ENCODE results near the gene COL5A1.

Gene COL5A1

GRCh38 chr9:134839455-134840125, 198.0 kb downstream of the COL5A1 start:
- Histone ChIP-seq H3K36me3 (peaks cover 37 to 100% (median 81%) of the 10 kb centered on the region in 3 donors), H3K4me3 (no peak overlapping the region), H3K27me3 (no peaks in the 10 kb centered on the region), H3K9me3 (no peaks in the 10 kb centered on the region), H3K4me1 (no peaks in the 10 kb centered on the region), H3K27ac (no peak overlapping the region)
- TF ChIP-seq, protein P1, sequence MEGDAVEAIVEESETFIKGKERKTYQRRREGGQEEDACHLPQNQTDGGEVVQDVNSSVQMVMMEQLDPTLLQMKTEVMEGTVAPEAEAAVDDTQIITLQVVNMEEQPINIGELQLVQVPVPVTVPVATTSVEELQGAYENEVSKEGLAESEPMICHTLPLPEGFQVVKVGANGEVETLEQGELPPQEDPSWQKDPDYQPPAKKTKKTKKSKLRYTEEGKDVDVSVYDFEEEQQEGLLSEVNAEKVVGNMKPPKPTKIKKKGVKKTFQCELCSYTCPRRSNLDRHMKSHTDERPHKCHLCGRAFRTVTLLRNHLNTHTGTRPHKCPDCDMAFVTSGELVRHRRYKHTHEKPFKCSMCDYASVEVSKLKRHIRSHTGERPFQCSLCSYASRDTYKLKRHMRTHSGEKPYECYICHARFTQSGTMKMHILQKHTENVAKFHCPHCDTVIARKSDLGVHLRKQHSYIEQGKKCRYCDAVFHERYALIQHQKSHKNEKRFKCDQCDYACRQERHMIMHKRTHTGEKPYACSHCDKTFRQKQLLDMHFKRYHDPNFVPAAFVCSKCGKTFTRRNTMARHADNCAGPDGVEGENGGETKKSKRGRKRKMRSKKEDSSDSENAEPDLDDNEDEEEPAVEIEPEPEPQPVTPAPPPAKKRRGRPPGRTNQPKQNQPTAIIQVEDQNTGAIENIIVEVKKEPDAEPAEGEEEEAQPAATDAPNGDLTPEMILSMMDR (IDR thresholded peaks at IDR 0.05), result no peak
- no peak for DNase-seq
- intact Hi-C loops (cut with DNase I; ENCODE audit: low total_unique reads), result no loop called here

DNA sequence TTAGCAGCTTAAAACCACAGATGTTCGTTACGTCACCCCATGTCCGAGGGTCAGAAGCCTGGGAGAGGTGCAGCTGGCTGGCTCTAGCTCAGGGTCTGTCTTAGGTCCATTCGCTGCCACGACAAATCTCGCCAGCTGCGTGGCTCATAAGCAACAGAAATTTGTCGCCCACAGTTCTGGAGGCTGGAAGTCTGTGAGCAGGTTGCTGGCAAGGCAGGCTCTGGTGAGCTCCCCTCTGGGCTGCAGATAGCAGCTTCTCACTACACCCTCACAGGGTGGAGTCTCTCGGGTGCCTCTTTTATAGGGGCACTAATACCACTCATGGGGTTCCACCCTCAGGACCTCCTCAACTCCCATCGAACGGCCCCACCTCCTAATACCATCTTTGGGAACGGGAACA, 198.9 kb downstream of the COL5A1 start:
- TF ChIP-seq, protein P1 (IDR thresholded peaks at IDR 0.05), result no peak
- peaks cover 37 to 95% (median 75%) of the 10 kb centered on the region in 3 donors for H3K36me3 ChIP-seq
- intact Hi-C loops (cut with DNase I; ENCODE audit: low total_unique reads), result no loop called here

GRCh38 chr9:134841180-134841904, 199.7 kb downstream of the COL5A1 start:
- no peak for DNase-seq

More for the DNA sequence above, 198.9 kb downstream of the COL5A1 start:
- Histone ChIP-seq H3K27me3 (no peaks in the 10 kb centered on the region), H3K27ac (no peak overlapping the region), H3K4me3 (no peak overlapping the region), H3K4me1 (no peaks in the 10 kb centered on the region), H3K9me3 (no peaks in the 10 kb centered on the region)
- DNase-seq, result no peak

GRCh38 chr9:134842321-134842720, 200.7 kb downstream of the COL5A1 start:
- DNase-seq, result no peak
- intact Hi-C loops (cut with DNase I; ENCODE audit: low total_unique reads), result no loop called here
- no peaks in the 10 kb centered on the region for H3K4me1 ChIP-seq
- H3K27ac ChIP-seq, result no peak overlapping the region
- H3K4me3 ChIP-seq, result no peak overlapping the region
- no peaks in the 10 kb centered on the region for H3K9me3 ChIP-seq
- no peaks in the 10 kb centered on the region for H3K27me3 ChIP-seq
- peaks cover 37 to 77% (median 57%) of the 10 kb centered on the region in 3 donors for H3K36me3 ChIP-seq
- TF ChIP-seq, protein P1 (IDR thresholded peaks at IDR 0.05), result no peak

More at GRCh38 chr9:134841180-134841904, 199.7 kb downstream of the COL5A1 start:
- TF ChIP-seq, protein P1 (IDR thresholded peaks at IDR 0.05), result no peak
- intact Hi-C loops (cut with DNase I; ENCODE audit: low total_unique reads), result no loop called here
- Histone ChIP-seq H3K27ac (no peak overlapping the region), H3K9me3 (no peaks in the 10 kb centered on the region), H3K4me1 (no peaks in the 10 kb centered on the region), H3K36me3 (peaks cover 37 to 87% (median 67%) of the 10 kb centered on the region in 3 donors), H3K4me3 (no peak overlapping the region), H3K27me3 (no peaks in the 10 kb centered on the region)

DNA sequence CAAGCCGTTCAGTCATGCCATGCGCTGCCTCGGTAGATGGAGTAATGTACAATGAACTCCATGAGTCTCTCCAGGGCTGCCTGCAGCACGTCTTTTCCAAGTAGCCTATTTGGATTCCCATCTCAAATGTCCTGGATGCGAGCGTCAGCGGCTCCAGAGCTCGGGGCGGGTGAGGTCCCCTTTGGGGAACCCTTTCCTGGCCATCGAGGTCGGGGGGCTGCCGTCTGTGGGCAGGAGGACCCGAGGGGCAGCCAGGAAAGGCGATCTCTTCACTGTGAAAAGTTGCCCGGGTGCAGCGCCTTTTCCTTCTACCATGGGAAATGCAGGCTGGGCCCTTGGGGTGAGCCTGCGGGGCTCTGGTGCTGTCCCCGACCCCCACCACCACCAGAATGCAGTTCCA, 202.1 kb downstream of the COL5A1 start:
- Histone ChIP-seq H3K27ac (no peak overlapping the region), H3K27me3 (no peaks in the 10 kb centered on the region), H3K4me3 (no peak overlapping the region), H3K9me3 (no peaks in the 10 kb centered on the region), H3K4me1 (no peaks in the 10 kb centered on the region), H3K36me3 (peaks cover 27 to 63% (median 43%) of the 10 kb centered on the region in 3 donors)
- intact Hi-C loops (cut with DNase I; ENCODE audit: low total_unique reads), result no loop called here
- DNase-seq, result no peak
- TF ChIP-seq, protein P1 (IDR thresholded peaks at IDR 0.05), result no peak

All from tibial artery (tissue), 4 donors.